WTC11 (cell line): ENCODE measurements around the gene SPIRE1. TPM values are rescaled to one million over a fixed set of nuclear protein-coding genes. Genes with fewer than 3 reads are reported as not detected.

Experiments used
- ATAC-seq: fragments of 200-7000 bp; cut with Tn5 transposase; 2 replicates; pipeline ENCODE4 v1.10.0; 2021; ENCODE audit warnings: mild to moderate bottlenecking, moderate library complexity
- CTCF ChIA-PET: fragments of 300-600 bp; sonication (Branson Sonifier 250); formaldehyde crosslinking; loops from one replicate; lab custom pipeline; 2021; ENCODE audit warnings: antibody characterized with exemption; lab: Charles Lee
- POLR2A ChIA-PET: fragments of 350-600 bp; sonication (Branson Sonifier 250); formaldehyde crosslinking; loops from one replicate; lab custom pipeline; 2021; ENCODE audit warnings: antibody characterized with exemption; lab: Charles Lee
- DNase-seq: peaks from one replicate; pipeline ENCODE4 v3.0.0; 2021; ENCODE audit warnings: low spot score
- H3K27ac Mint-ChIP-seq: 2 replicates; pipeline ENCODE4 v1.8.0; 2021; ENCODE audit warnings: mixed read lengths
- H3K27me3 Mint-ChIP-seq: 2 replicates; pipeline ENCODE4 v1.8.0; 2021; ENCODE audit warnings: low read depth, mild to moderate bottlenecking, moderate library complexity, mixed read lengths
- H3K36me3 Mint-ChIP-seq: 2 replicates; pipeline ENCODE4 v1.8.0; 2021; ENCODE audit warnings: mixed read lengths
- H3K4me1 Mint-ChIP-seq: 2 replicates; pipeline ENCODE4 v1.8.0; 2022; ENCODE audit warnings: mixed read lengths
- H3K4me3 Mint-ChIP-seq: 2 replicates; pipeline ENCODE4 v1.8.0; 2021; ENCODE audit warnings: mild to moderate bottlenecking, moderate library complexity, mixed read lengths
- H3K9me3 Mint-ChIP-seq: 2 replicates; pipeline ENCODE4 v1.8.0; 2021; ENCODE audit warnings: mixed read lengths
- CDX4 ChIP-seq: fragments of 250-450 bp; sonication (Bioruptor Pico); IDR thresholded peaks from 2 replicates; pipeline ENCODE4 v1.9.0; 2021; ENCODE audit warnings: moderate library complexity, mild to moderate bottlenecking, inconsistent platforms, borderline replicate concordance
- CTCF ChIP-seq: fragments of 200-600 bp; IDR thresholded peaks from 2 replicates; pipeline ENCODE4 v1.8.0; 2022; ENCODE audit warnings: antibody characterized with exemption
- E2F5 ChIP-seq: sonication (generic); formaldehyde crosslinking; IDR thresholded peaks from 2 replicates; pipeline ENCODE4 v1.8.1; 2022; ENCODE audit warnings: mild to moderate bottlenecking, moderate library complexity, missing genetic modification reagents
- ELF4 ChIP-seq: sonication (generic); formaldehyde crosslinking; IDR thresholded peaks from 2 replicates; pipeline ENCODE4 v1.8.1; 2022; ENCODE audit warnings: low read depth, mild to moderate bottlenecking, moderate library complexity, missing genetic modification reagents
- ESRRA ChIP-seq: sonication (generic); formaldehyde crosslinking; IDR thresholded peaks from 2 replicates; pipeline ENCODE4 v1.8.1; 2022; ENCODE audit warnings: mild to moderate bottlenecking, missing genetic modification reagents, borderline replicate concordance
- FOXP4 ChIP-seq: sonication (generic); formaldehyde crosslinking; IDR thresholded peaks from 2 replicates; pipeline ENCODE4 v1.8.0; 2022; ENCODE audit warnings: mild to moderate bottlenecking, missing genetic modification reagents
- KAT7 ChIP-seq: sonication (generic); formaldehyde crosslinking; IDR thresholded peaks from 2 replicates; pipeline ENCODE4 v1.8.1; 2023; ENCODE audit warnings: missing genetic modification reagents, mild to moderate bottlenecking, borderline replicate concordance
- NFYB ChIP-seq: sonication (generic); formaldehyde crosslinking; conservative IDR thresholded peaks from 2 replicates; pipeline ENCODE4 v1.8.0; 2022; ENCODE audit warnings: low read depth, missing genetic modification reagents
- NR2C2 ChIP-seq: sonication (generic); formaldehyde crosslinking; IDR thresholded peaks from 2 replicates; pipeline ENCODE4 v1.8.0; 2022; ENCODE audit warnings: mild to moderate bottlenecking, missing genetic modification reagents
- NR3C1 ChIP-seq: sonication (generic); formaldehyde crosslinking; conservative IDR thresholded peaks from 2 replicates; pipeline ENCODE4 v1.8.1; 2023; ENCODE audit warnings: low read depth, mild to moderate bottlenecking, missing genetic modification reagents
- RELA ChIP-seq: sonication (generic); formaldehyde crosslinking; IDR thresholded peaks from 2 replicates; pipeline ENCODE4 v1.8.1; 2022; ENCODE audit warnings: missing genetic modification reagents, mild to moderate bottlenecking, borderline replicate concordance
- SMAD3 ChIP-seq: sonication (generic); formaldehyde crosslinking; IDR thresholded peaks from 2 replicates; pipeline ENCODE4 v1.8.0; 2022; ENCODE audit warnings: missing genetic modification reagents, mild to moderate bottlenecking, borderline replicate concordance
- SP1 ChIP-seq: sonication (generic); formaldehyde crosslinking; conservative IDR thresholded peaks from 2 replicates; pipeline ENCODE4 v1.8.1; 2022; ENCODE audit warnings: missing genetic modification reagents
- TP53 ChIP-seq: sonication (generic); formaldehyde crosslinking; IDR thresholded peaks from 2 replicates; pipeline ENCODE4 v1.8.1; 2023; ENCODE audit warnings: mild to moderate bottlenecking, missing genetic modification reagents
- ZBTB21 ChIP-seq: sonication (generic); formaldehyde crosslinking; IDR thresholded peaks from 2 replicates; pipeline ENCODE4 v1.8.1; 2023; ENCODE audit warnings: mild to moderate bottlenecking, missing genetic modification reagents, borderline replicate concordance
- ZNF512 ChIP-seq: sonication (generic); formaldehyde crosslinking; IDR thresholded peaks from 2 replicates; pipeline ENCODE4 v1.8.1; 2022; ENCODE audit warnings: missing genetic modification reagents, borderline replicate concordance
- ZNF671 ChIP-seq: fragments of 250-450 bp; sonication (Bioruptor Pico); IDR thresholded peaks from 2 replicates; pipeline ENCODE4 v1.8.0; 2021; ENCODE audit warnings: mild to moderate bottlenecking
- total RNA-seq: library from RNA; stranded (reverse); gene quantifications from 3 replicates; pipeline ENCODE4 v1.2.3, GENCODE V29; 2021
- TF ChIP-seq, protein P1 (sequence below): sonication (generic); formaldehyde crosslinking; IDR thresholded peaks from 2 replicates; pipeline ENCODE4 v1.8.1; 2022; ENCODE audit warnings: low read depth, mild to moderate bottlenecking, moderate library complexity, missing genetic modification reagents, borderline replicate concordance
- TF ChIP-seq, protein P2 (sequence below): sonication (generic); formaldehyde crosslinking; IDR thresholded peaks from 2 replicates; pipeline ENCODE4 v1.8.0; 2022; ENCODE audit warnings: mild to moderate bottlenecking, missing genetic modification reagents

SPIRE1 gene
- total RNA-seq, 1 experiment from 2014 or later: 19.3 TPM

DNA sequence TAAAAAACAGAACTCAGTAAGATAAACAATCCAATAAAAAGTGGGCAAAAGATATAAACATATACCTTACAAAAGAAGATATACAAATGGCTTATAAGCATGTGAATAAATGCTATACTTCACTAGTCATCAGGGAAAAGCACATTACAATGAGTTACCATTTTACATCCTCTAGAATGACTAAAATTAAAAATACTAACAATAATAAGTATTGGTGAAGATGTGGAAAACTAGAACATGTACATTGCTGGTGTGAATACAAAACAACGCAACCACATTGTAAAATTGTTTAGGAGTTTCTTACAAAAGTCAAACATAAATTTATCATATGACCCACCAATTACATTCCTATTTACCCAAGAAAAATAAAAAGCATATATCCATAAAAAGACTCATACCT is 80.1 kb downstream of the SPIRE1 start:
- POLR2A ChIA-PET: interaction anchor here (0.6 kb wide), 1 partner anchor 116 kb away, joined by 3 read pairs; no protein-coding TSS in a partner anchor
- no peak for DNase-seq
- H3K4me3 Mint-ChIP-seq: no peak overlapping the region
- H3K4me1 Mint-ChIP-seq: no peaks in the 10 kb centered on the region
- H3K27ac Mint-ChIP-seq: no peak overlapping the region
- no peaks in the 10 kb centered on the region for H3K27me3 Mint-ChIP-seq
- ATAC-seq: no peak
- CTCF ChIA-PET: no interaction called here
- H3K9me3 Mint-ChIP-seq: peaks cover 5% of the 10 kb centered on the region
- H3K36me3 Mint-ChIP-seq: no peaks in the 10 kb centered on the region
- no peak for TF ChIP-seq FOXP4 (CRISPR knock-in tag)
- TF ChIP-seq ZBTB21: no peak
- no peak for TF ChIP-seq ELF4 (CRISPR knock-in tag)

DNA sequence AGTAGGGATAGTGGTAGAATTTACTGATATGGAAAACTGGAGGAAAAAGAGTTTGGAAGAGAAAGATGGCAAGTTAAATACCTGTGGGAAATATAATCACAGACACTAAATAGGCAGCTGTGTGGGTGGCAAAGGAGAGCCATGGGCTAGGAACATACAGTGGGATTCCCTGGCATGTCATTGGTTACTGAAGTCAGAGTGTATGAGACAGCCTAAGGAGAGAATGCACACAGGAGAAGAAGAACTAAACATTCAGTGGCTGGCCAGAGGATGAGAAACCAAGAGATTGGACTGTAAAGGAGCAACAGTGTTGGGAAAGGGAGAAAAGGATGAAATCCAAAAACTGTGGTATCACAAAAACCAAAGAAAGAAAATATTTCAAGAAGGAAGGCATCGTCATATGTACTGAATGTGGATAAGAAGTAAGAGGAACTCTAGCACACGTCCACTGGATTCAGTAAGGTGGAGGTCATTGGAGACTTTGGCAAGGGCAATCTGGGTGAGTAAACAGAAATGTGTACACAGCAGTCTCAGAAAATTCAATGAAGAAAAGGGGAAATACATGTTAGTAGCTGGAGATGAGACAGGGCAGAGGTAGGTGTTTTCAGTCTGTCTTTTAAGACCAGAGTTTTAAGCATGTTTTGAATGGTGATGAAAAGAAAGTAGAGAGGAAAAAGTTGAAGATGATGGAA is 83.3 kb downstream of the SPIRE1 start:
- CTCF ChIA-PET: interaction anchor here (0.8 kb wide), 1 partner anchor 32 kb away, joined by 3 read pairs; no protein-coding TSS in a partner anchor
- POLR2A ChIA-PET: no interaction called here
- no peak for ATAC-seq

More for the DNA sequence above, 83.3 kb downstream of the SPIRE1 start:
- TF ChIP-seq, protein P1, sequence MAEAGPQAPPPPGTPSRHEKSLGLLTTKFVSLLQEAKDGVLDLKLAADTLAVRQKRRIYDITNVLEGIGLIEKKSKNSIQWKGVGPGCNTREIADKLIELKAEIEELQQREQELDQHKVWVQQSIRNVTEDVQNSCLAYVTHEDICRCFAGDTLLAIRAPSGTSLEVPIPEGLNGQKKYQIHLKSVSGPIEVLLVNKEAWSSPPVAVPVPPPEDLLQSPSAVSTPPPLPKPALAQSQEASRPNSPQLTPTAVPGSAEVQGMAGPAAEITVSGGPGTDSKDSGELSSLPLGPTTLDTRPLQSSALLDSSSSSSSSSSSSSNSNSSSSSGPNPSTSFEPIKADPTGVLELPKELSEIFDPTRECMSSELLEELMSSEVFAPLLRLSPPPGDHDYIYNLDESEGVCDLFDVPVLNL (CRISPR knock-in tag): no peak
- TF ChIP-seq ESRRA (CRISPR knock-in tag): no peak
- TF ChIP-seq SMAD3 (CRISPR knock-in tag): no peak
- no peak for TF ChIP-seq NR2C2 (CRISPR knock-in tag)
- TF ChIP-seq ZBTB21: no peak
- TF ChIP-seq E2F5 (CRISPR knock-in tag): no peak
- TF ChIP-seq SP1 (CRISPR knock-in tag): no peak
- no peak for TF ChIP-seq ZNF671 (CRISPR knock-in tag)
- TF ChIP-seq NFYB: no peak
- no peak for TF ChIP-seq CTCF
- TF ChIP-seq, protein P2, sequence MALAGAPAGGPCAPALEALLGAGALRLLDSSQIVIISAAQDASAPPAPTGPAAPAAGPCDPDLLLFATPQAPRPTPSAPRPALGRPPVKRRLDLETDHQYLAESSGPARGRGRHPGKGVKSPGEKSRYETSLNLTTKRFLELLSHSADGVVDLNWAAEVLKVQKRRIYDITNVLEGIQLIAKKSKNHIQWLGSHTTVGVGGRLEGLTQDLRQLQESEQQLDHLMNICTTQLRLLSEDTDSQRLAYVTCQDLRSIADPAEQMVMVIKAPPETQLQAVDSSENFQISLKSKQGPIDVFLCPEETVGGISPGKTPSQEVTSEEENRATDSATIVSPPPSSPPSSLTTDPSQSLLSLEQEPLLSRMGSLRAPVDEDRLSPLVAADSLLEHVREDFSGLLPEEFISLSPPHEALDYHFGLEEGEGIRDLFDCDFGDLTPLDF (CRISPR knock-in tag): no peak
- no peak for TF ChIP-seq RELA
- no peak for TF ChIP-seq CDX4 (CRISPR knock-in tag)
- no peak for TF ChIP-seq KAT7 (CRISPR knock-in tag)
- no peak for TF ChIP-seq NR3C1
- TF ChIP-seq ZNF512 (CRISPR knock-in tag): no peak
- TF ChIP-seq TP53 (CRISPR knock-in tag): no peak
- Mint-ChIP-seq H3K27ac (peak overlapping the region; percentile 4), H3K36me3 (no peaks in the 10 kb centered on the region), H3K27me3 (no peaks in the 10 kb centered on the region), H3K9me3 (peaks cover 5% of the 10 kb centered on the region), H3K4me1 (no peaks in the 10 kb centered on the region), H3K4me3 (no peak overlapping the region)
- DNase-seq: no peak
